Endothelial cell of umbilical vein (primary cell): ENCODE results near the gene JARID2. TPM values are rescaled to one million over a fixed set of nuclear protein-coding genes. Genes with fewer than 3 reads are reported as not detected.

Source experiments
- BruUV-seq: library from RNA; stranded (reverse); fragments of 400-500 nt; replicated peaks from 2 replicates; lab custom pipeline; 2021; lab: Mats Ljungman, UMichigan
- CTCF ChIA-PET: fragments of 300-600, 350-600 bp; sonication (Branson Sonifier 250); formaldehyde crosslinking; loops from one replicate; lab custom pipeline; 2021; ENCODE audit warnings: antibody characterized with exemption, inconsistent platforms; lab: Charles Lee
- POLR2A ChIA-PET: fragments of 300-600, 350-600 bp; sonication (Branson Sonifier 250); formaldehyde crosslinking; loops from one replicate; lab custom pipeline; 2021; ENCODE audit warnings: antibody characterized with exemption, inconsistent platforms; lab: Charles Lee
- DNase-seq: peaks from one replicate; pipeline ENCODE4 v3.0.0-alpha.2; 2011; ENCODE audit warnings: low read depth, low spot score
- FAIRE-seq: peaks from 2 replicates; lab custom pipeline; 2011; peaks lifted over from hg19 to GRCh38; lab: Jason Lieb, UNC
- H2AFZ ChIP-seq: 2 replicates; pipeline ENCODE4 v1.6.0; 2012; ENCODE audit warnings: low read depth, low read length, control low read depth, inconsistent platforms
- H3K27ac ChIP-seq: 2 replicates; pipeline ENCODE4 v1.5.1; 2011; ENCODE audit warnings: low read depth, mild to moderate bottlenecking, control low read depth, low read length, moderate library complexity; ENCODE audit not compliant: insufficient read depth
- H3K27me3 ChIP-seq, 2 experiments: 2 replicates each; pipeline versions ENCODE4 v1.6.0 to v1.6.1; 2011; ENCODE audit warnings: low read length in 2 of 2, mixed read lengths in 1 of 2; ENCODE audit not compliant: control insufficient read depth in 2 of 2, insufficient read depth in 2 of 2
- H3K36me3 ChIP-seq, 2 experiments: 2 replicates in 1 of 2; 3 replicates in 1 of 2; pipeline ENCODE4 v1.5.1; 2011; ENCODE audit warnings: low read length in 2 of 2, mild to moderate bottlenecking in 1 of 2, moderate library complexity in 1 of 2; ENCODE audit not compliant: control insufficient read depth in 2 of 2, insufficient read depth in 2 of 2; ENCODE audit errors: extremely low read depth in 1 of 2
- H3K4me1 ChIP-seq: 3 replicates; pipeline ENCODE4 v1.5.1; 2011; ENCODE audit warnings: mild to moderate bottlenecking, low read length; ENCODE audit not compliant: control insufficient read depth, insufficient read depth; ENCODE audit errors: extremely low read depth
- H3K4me2 ChIP-seq: 2 replicates; pipeline ENCODE4 v1.6.1; 2011; ENCODE audit warnings: low read length, control low read depth, mixed read lengths; ENCODE audit not compliant: insufficient read depth
- H3K4me3 ChIP-seq, 3 experiments: fragments of 200-600 bp in 1 of 3; sonication (generic), shearing (Covaris generic) in 1 of 3; replicated peaks in 1 of 3; 2 replicates each; pipeline ENCODE4 v1.5.1; 2011 to 2016; ENCODE audit warnings: control low read depth in 3 of 3, low read length in 3 of 3, mild to moderate bottlenecking in 2 of 3, inconsistent platforms in 1 of 3, low read depth in 1 of 3, moderate library complexity in 1 of 3; ENCODE audit not compliant: insufficient read depth in 1 of 3
- H3K79me2 ChIP-seq: 2 replicates; pipeline ENCODE4 v1.6.0; 2012; ENCODE audit warnings: low read length, inconsistent platforms; ENCODE audit not compliant: control insufficient read depth, insufficient read depth
- H3K9ac ChIP-seq: replicated peaks from 2 replicates; pipeline ENCODE3; 2011; ENCODE audit warnings: low read length, control low read depth; ENCODE audit not compliant: insufficient read depth; ENCODE audit errors: extremely low read depth
- H3K9me1 ChIP-seq: replicated peaks from 3 replicates; pipeline ENCODE4 v1.6.0; 2011; ENCODE audit warnings: mild to moderate bottlenecking, low read length; ENCODE audit not compliant: control insufficient read depth, insufficient read depth; ENCODE audit errors: extremely low read depth
- H3K9me3 ChIP-seq: replicated peaks from 2 replicates; pipeline ENCODE4 v1.5.1; 2012; ENCODE audit warnings: low read length, inconsistent platforms; ENCODE audit not compliant: control insufficient read depth, insufficient read depth
- H4K20me1 ChIP-seq: replicated peaks from 2 replicates; pipeline ENCODE3; 2011; ENCODE audit warnings: mild to moderate bottlenecking, low read length; ENCODE audit not compliant: control insufficient read depth, insufficient read depth; ENCODE audit errors: extremely low read depth
- EZH2 ChIP-seq: IDR thresholded peaks from 2 replicates; pipeline ENCODE4 v1.6.1; 2012; ENCODE audit warnings: borderline replicate concordance, low read depth, mild to moderate bottlenecking, moderate library complexity, low read length, inconsistent platforms; ENCODE audit not compliant: severe bottlenecking
- FOS ChIP-seq: IDR thresholded peaks from 2 replicates; pipeline ENCODE4 v1.6.1; 2011; ENCODE audit warnings: mild to moderate bottlenecking, low read length, moderate library complexity, borderline replicate concordance; ENCODE audit not compliant: insufficient read depth
- GATA2 ChIP-seq: IDR thresholded peaks from 2 replicates; pipeline ENCODE4 v1.7.0; 2011; ENCODE audit warnings: low read depth, mild to moderate bottlenecking, moderate library complexity, mixed read lengths, low read length; ENCODE audit not compliant: insufficient read length, insufficient read depth
- JUN ChIP-seq: IDR thresholded peaks from 2 replicates; pipeline ENCODE4 v1.6.1; 2011; ENCODE audit warnings: borderline replicate concordance, low read depth; ENCODE audit not compliant: insufficient read length, insufficient read depth
- MYC ChIP-seq: IDR thresholded peaks from one replicate; pipeline ENCODE4 v1.6.1; 2011; ENCODE audit warnings: mild to moderate bottlenecking, low read depth, low read length
- POLR2A ChIP-seq: IDR thresholded peaks from 2 replicates; pipeline ENCODE4 v1.6.1; 2012; ENCODE audit warnings: low read depth, mild to moderate bottlenecking, control low read depth, low read length
- POLR2AphosphoS5 ChIP-seq: IDR thresholded peaks from 2 replicates; pipeline ENCODE4 v1.6.1; 2012; ENCODE audit warnings: low read depth, mild to moderate bottlenecking, control low read depth, low read length, moderate library complexity; ENCODE audit not compliant: insufficient read depth
- dilution Hi-C: fragments of 300-500 bp; cut with MboI; formaldehyde crosslinking; loops from one replicate; pipeline ENCODE4 v1.15.0; 2019; ENCODE audit warnings: low sequenced_read_pairs; ENCODE audit not compliant: extremely low pct_ligation_motif_present
- intact Hi-C: fragments of 100-400 bp; cut with micrococcal nuclease; formaldehyde crosslinking; loops from one replicate; pipeline ENCODE4 v1.10.0; 2022
- polyA plus RNA-seq, 4 experiments: library from polyadenylated mRNA; depleted of rRNA in 3 of 4; stranded (reverse) in 3 of 4; unstranded in 1 of 4; fragments of >200 nt; gene quantifications; 2 replicates each; pipeline versions ENCODE4 v1.2.1 to v1.2.3, GENCODE V29; 2011 to 2012; ENCODE audit warnings: missing spikeins in 1 of 4
- total RNA-seq: library from RNA; stranded (reverse); gene quantifications from 2 replicates; pipeline ENCODE4 v1.2.3, GENCODE V29; 2021
- TF ChIP-seq, protein P1 (sequence below): IDR thresholded peaks from 2 replicates; pipeline ENCODE4 v1.6.1; 2011; ENCODE audit not compliant: insufficient read depth, insufficient read length
- TF ChIP-seq, protein P2 (sequence below), 2 donors: IDR thresholded peaks; 1 replicate in 1 of 2; 2 replicates in 1 of 2; pipeline ENCODE4 v1.5.1; 2011; ENCODE audit warnings: low read length in 2 of 2, mild to moderate bottlenecking in 2 of 2, moderate library complexity in 2 of 2, control low read depth in 1 of 2, inconsistent platforms in 1 of 2, low read depth in 1 of 2; ENCODE audit not compliant: insufficient read depth in 1 of 2; ENCODE audit errors: extremely low read depth in 1 of 2

The JARID2 gene
- total and polyA plus RNA-seq, 2 donors (not counting 3 experiments of a cell fraction or from before 2014, with no cell fraction given) = 2.9 to 10.6 TPM

DNA sequence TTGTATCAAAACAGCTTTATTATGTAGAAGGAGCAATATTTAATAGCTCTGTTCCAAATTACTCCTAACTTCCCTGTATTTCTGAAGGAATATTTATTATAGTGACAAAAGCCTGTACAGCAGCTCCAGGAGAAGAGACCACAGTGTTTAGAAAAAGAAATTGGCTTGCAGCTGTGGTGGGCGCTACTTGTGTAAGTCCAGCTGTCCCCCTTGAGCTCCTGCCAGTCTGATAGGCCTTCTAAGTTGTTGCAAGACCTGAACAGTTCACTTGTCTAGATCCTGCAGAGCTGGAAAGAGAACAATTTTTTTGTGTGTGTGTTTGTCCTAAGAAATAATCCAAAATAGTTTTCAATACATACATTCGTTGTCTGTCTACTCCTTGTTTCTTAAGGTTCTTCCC lies 86.6 kb downstream of the JARID2 start:
- DNase-seq (no peak), FAIRE-seq (no peak)
- no peaks in the 10 kb centered on the region for H3K79me2 ChIP-seq
- H3K27me3 ChIP-seq = no peaks in the 10 kb centered on the region
- dilution Hi-C loops = no loop called here
- CTCF ChIA-PET = interaction anchor here (0.6 to 1.4 kb wide), 2 partner anchors 20 to 28 kb away, joined by 3 read pairs; no protein-coding TSS in a partner anchor
- H3K27ac ChIP-seq = no peak overlapping the region
- POLR2A ChIA-PET = interaction anchor here (0.5 kb wide), 1 partner anchor 11 kb away, joined by 10 read pairs; no protein-coding TSS in a partner anchor
- no peaks in the 10 kb centered on the region for H3K36me3 ChIP-seq
- H3K4me1 ChIP-seq = no peaks in the 10 kb centered on the region
- H2AFZ ChIP-seq = no peak overlapping the region
- no peaks in the 10 kb centered on the region for H3K9me1 ChIP-seq
- no peak overlapping the region for H3K4me3 ChIP-seq
- no TSS peak for BruUV-seq
- TF ChIP-seq POLR2AphosphoS5 (no peak), JUN (no peak), FOS (no peak), POLR2A (no peak), MYC (no peak), GATA2 (no peak), EZH2 (no peak)
- TF ChIP-seq, protein P1, sequence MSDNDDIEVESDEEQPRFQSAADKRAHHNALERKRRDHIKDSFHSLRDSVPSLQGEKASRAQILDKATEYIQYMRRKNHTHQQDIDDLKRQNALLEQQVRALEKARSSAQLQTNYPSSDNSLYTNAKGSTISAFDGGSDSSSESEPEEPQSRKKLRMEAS = no peak
- TF ChIP-seq, protein P2, sequence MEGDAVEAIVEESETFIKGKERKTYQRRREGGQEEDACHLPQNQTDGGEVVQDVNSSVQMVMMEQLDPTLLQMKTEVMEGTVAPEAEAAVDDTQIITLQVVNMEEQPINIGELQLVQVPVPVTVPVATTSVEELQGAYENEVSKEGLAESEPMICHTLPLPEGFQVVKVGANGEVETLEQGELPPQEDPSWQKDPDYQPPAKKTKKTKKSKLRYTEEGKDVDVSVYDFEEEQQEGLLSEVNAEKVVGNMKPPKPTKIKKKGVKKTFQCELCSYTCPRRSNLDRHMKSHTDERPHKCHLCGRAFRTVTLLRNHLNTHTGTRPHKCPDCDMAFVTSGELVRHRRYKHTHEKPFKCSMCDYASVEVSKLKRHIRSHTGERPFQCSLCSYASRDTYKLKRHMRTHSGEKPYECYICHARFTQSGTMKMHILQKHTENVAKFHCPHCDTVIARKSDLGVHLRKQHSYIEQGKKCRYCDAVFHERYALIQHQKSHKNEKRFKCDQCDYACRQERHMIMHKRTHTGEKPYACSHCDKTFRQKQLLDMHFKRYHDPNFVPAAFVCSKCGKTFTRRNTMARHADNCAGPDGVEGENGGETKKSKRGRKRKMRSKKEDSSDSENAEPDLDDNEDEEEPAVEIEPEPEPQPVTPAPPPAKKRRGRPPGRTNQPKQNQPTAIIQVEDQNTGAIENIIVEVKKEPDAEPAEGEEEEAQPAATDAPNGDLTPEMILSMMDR (IDR thresholded peaks at IDR 0.05; ENCODE audit: extremely low read depth in 1 of 2, insufficient read depth in 1 of 2, low read depth in 1 of 2, low read length in 2 of 2) = no peak
- H3K9ac ChIP-seq = no peak overlapping the region
- no peaks in the 10 kb centered on the region for H3K9me3 ChIP-seq
- H4K20me1 ChIP-seq = no peaks in the 10 kb centered on the region
- H3K4me2 ChIP-seq = no peak overlapping the region
- intact Hi-C loops = no loop called here
